BE2C (cell line): ENCODE results near the gene SLC25A19. TPM values are rescaled to one million over a fixed set of nuclear protein-coding genes. Genes with fewer than 3 reads are reported as not detected.
A peak's percentile ranks its signal among the peaks of the same experiment; 100 is the strongest.

ENCODE experiments used
- DNase-seq: peaks from one replicate; pipeline ENCODE4 v3.0.0-alpha.2; 2020
- H3K27me3 ChIP-seq: fragments of 250-450 bp; sonication (Bioruptor Pico); 2 replicates; pipeline ENCODE4 v1.5.1; 2020; ENCODE audit warnings: mild to moderate bottlenecking
- H3K36me3 ChIP-seq: fragments of 250-450 bp; sonication (Bioruptor Pico); 2 replicates; pipeline ENCODE4 v1.5.1; 2020; ENCODE audit warnings: mild to moderate bottlenecking
- H3K4me1 ChIP-seq: fragments of 250-450 bp; sonication (Bioruptor Pico); 2 replicates; pipeline ENCODE4 v1.5.1; 2020
- H3K4me3 ChIP-seq: 2 replicates; pipeline ENCODE4 v1.5.1; 2011; ENCODE audit warnings: low read depth, low read length
- H3K9me3 ChIP-seq: fragments of 250-450 bp; sonication (Bioruptor Pico); 2 replicates; pipeline ENCODE4 v1.5.1; 2020
- polyA plus RNA-seq: library from polyadenylated mRNA; unstranded; fragments of >200 nt; gene quantifications from one replicate; pipeline ENCODE4 v1.2.1, GENCODE V29; 2012; ENCODE audit warnings: low read depth, missing spikeins; ENCODE audit not compliant: insufficient read length, insufficient read depth
- TF ChIP-seq, protein P1 (sequence below): IDR thresholded peaks from 2 replicates; pipeline ENCODE4 v1.5.1; 2012; ENCODE audit warnings: mild to moderate bottlenecking, low read depth, low read length

Gene SLC25A19
- polyA plus RNA-seq = 35.1 TPM

DNA sequence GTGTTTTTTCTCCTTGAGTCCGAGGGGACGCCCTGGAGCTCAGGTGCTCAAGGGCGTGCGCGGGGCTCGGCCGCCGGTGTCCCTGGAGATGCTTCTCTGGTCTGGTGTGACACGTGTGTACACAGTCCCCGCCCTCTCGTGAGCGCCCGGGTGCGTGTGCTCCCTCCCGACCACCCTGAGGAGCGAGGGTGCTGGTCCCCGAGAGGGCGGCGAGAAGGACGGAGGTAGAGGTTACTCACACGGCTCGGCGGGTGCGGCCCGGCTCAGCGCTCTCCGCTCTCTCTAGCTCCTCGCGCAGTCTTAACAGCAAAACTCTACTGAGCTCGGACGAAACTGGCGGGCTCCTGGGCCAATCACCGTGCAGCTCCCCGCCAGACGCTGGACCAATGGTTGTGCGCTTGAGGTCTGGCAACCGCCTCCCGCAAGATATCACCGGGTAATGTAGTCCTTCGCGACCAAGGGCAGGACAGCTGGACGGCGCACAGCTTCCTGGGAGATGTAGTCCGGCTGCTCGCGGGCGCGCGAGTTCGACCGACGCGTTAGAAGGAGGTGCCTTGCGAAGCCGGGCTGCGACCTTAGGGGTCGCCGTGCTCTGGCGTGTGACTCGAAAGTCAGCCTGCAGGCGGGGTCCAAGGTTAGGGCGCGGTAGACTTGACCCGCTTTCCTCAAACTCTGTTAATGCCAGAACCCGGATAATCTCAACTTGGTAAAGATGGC, at the start of gene SLC25A19:
TSS of gene SLC25A19 (minus strand) at position 319 of the 717 bp plus-strand sequence. CDS start 2,669 bp downstream, outside the sequence.
- no peaks in the 10 kb centered on the region for H3K27me3 ChIP-seq
- DNase-seq = peak; percentile 98
- no peaks in the 10 kb centered on the region for H3K4me1 ChIP-seq
- TF ChIP-seq, protein P1, sequence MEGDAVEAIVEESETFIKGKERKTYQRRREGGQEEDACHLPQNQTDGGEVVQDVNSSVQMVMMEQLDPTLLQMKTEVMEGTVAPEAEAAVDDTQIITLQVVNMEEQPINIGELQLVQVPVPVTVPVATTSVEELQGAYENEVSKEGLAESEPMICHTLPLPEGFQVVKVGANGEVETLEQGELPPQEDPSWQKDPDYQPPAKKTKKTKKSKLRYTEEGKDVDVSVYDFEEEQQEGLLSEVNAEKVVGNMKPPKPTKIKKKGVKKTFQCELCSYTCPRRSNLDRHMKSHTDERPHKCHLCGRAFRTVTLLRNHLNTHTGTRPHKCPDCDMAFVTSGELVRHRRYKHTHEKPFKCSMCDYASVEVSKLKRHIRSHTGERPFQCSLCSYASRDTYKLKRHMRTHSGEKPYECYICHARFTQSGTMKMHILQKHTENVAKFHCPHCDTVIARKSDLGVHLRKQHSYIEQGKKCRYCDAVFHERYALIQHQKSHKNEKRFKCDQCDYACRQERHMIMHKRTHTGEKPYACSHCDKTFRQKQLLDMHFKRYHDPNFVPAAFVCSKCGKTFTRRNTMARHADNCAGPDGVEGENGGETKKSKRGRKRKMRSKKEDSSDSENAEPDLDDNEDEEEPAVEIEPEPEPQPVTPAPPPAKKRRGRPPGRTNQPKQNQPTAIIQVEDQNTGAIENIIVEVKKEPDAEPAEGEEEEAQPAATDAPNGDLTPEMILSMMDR = peak; percentile 40
- peak within 1 kb of the TSS; percentile 93 for H3K4me3 ChIP-seq
- peaks cover 10% of the 10 kb centered on the region for H3K36me3 ChIP-seq
- H3K9me3 ChIP-seq = no peaks in the 10 kb centered on the region

DNA sequence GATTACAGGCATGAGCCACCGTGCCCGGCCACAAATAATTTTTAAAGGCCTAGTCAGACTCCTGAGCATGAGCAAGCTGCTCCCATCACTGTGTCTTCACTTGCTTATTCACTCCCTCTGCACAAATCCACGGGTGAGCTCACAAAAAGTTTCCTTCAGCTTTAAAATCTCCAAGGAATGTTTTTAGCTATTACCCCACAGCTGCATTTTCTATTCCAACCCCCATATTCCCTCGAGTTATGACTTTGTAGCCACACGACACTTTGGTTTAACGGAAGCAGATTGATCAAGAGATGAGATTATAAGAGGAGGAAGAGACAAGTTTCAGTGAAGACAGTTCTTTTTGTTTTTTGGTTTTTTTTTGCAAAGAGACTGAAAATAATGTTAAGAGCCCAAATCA, 49.1 kb upstream of the SLC25A19 start:
- Histone ChIP-seq H3K4me1 (no peaks in the 10 kb centered on the region; the same call in 1 of the 2 replicates), H3K4me3 (no peak overlapping the region), H3K36me3 (no peaks in the 10 kb centered on the region), H3K27me3 (no peaks in the 10 kb centered on the region), H3K9me3 (no peaks in the 10 kb centered on the region)
- TF ChIP-seq, protein P1 = no peak
- no peak for DNase-seq

DNA sequence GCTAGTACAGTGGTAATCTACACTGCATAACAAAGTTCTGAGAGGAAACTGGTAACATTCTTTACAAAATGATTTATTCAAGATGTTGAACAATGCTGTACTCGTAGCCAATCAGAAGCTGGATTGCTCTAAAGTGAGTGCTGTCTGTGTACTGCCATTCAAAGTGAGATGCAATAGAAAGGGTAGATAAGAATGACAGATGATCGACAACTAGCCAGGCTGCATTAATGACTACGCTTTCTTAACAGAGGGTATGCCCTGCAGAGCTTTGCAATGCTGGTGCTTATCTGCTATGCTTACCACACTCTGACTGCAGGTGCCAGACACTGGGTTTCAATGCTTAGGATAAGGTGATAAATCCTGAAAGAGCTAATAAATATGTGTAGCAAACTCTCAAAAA, 46.1 kb upstream of the SLC25A19 start:
- H3K27me3 ChIP-seq = no peaks in the 10 kb centered on the region
- TF ChIP-seq, protein P1 = no peak
- H3K36me3 ChIP-seq = peaks cover 8% of the 10 kb centered on the region
- H3K4me1 ChIP-seq = no peaks in the 10 kb centered on the region; the same call in 1 of the 2 replicates
- H3K4me3 ChIP-seq = no peak overlapping the region
- DNase-seq = peak; percentile 43
- no peaks in the 10 kb centered on the region for H3K9me3 ChIP-seq

DNA sequence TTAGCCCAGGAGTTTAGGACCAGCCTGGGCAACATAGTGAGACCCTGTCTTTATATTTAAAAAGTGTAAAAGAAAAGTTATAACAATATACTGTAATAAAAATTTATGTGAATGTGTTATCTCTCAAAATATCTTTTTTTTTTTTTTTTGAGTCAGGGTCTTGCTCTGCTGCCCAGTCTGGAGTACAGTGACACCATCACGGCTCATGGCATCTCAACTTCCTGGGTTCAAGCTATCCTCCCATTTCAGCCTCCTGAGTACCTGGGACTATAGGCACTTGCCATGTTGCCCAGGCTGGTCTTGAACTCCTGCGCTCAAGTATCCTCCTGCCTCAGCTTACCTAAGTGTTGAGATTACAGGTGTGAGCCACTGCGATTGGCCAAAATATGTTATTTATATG, 45.5 kb upstream of the SLC25A19 start:
- Histone ChIP-seq H3K4me1 (no peaks in the 10 kb centered on the region; the same call in 1 of the 2 replicates), H3K9me3 (no peaks in the 10 kb centered on the region), H3K36me3 (peaks cover 11% of the 10 kb centered on the region), H3K27me3 (no peaks in the 10 kb centered on the region), H3K4me3 (no peak overlapping the region)
- no peak for DNase-seq
- TF ChIP-seq, protein P1 = no peak

DNA sequence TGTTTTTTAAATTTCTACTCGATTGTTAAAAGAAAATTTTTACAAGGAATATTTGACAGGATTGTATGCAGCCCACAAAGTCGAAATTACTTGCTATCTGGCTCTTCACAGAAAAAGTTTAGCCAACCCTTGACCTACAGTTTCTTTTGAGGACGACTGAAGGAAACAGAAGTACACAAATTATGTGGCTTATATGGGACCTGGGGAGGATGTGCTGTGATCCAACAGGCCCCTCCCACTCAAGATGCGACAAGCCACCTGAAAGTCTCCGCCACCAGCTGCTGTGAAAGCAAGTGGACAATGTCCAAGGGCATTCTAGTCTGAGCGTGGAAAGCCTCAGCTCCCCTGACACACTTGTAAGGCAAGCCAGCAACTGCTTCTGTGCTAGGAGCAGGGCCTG, 42.4 kb upstream of the SLC25A19 start:
- H3K27me3 ChIP-seq = no peaks in the 10 kb centered on the region
- TF ChIP-seq, protein P1 = no peak
- no peak overlapping the region for H3K4me3 ChIP-seq
- H3K4me1 ChIP-seq = no peaks in the 10 kb centered on the region; the same call in none of the 2 replicates
- DNase-seq = no peak
- H3K9me3 ChIP-seq = no peaks in the 10 kb centered on the region
- peaks cover 14% of the 10 kb centered on the region for H3K36me3 ChIP-seq

DNA sequence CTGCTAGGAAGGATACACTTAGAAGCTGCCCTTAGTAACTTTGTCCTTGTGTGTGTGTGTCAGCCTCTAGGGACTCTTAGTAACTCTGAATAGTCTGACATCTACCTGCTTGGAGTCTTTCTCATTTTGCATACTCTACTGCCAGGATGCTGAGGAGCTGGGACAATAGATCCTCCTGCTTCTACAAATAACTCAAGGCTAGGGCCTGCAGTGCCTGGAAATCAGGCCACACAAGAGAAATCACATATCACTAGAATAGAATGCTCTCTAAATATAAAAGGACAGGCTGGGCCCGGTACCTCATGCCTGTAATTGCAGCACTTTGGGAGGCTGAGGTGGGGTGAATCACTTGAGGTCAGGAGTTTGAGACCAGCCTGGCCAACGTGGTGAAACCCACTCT, 38.5 kb upstream of the SLC25A19 start:
- H3K9me3 ChIP-seq = no peaks in the 10 kb centered on the region
- peaks cover 19% of the 10 kb centered on the region for H3K36me3 ChIP-seq
- no peak for DNase-seq
- no peaks in the 10 kb centered on the region; the same call in 1 of the 2 replicates for H3K4me1 ChIP-seq
- H3K4me3 ChIP-seq = no peak overlapping the region
- TF ChIP-seq, protein P1 = no peak
- H3K27me3 ChIP-seq = no peaks in the 10 kb centered on the region
